ENCODE data around the gene BABAM2.

The BABAM2 gene

GRCh38 chr2:28153851-28154250 lies 263.3 kb downstream of the BABAM2 start:
- no peak for DNase-seq (ENCODE audit: low read depth in 1 of 2, low spot score in 1 of 2)

GRCh38 chr2:28155086-28155485 lies 264.6 kb downstream of the BABAM2 start:
- DNase-seq (ENCODE audit: low read depth in 1 of 2, low spot score in 1 of 2) = no peak

- no peak for DNase-seq (ENCODE audit: low read depth in 1 of 2, low spot score in 1 of 2)
Measured at GRCh38 chr2:28155627-28156026, 265.1 kb downstream of the BABAM2 start.

- no peak for DNase-seq (ENCODE audit: low read depth in 1 of 2, low spot score in 1 of 2)
Measured at GRCh38 chr2:28158791-28159190, 268.3 kb downstream of the BABAM2 start.

GRCh38 chr2:28160986-28161425 lies 270.5 kb downstream of the BABAM2 start:
- DNase-seq (ENCODE audit: low read depth in 1 of 2, low spot score in 1 of 2) = no peak

GRCh38 chr2:28161466-28161865 lies 270.9 kb downstream of the BABAM2 start:
- DNase-seq (ENCODE audit: low read depth in 1 of 2, low spot score in 1 of 2) = no peak

GRCh38 chr2:28162564-28162963 lies 272.0 kb downstream of the BABAM2 start:
- no peak for DNase-seq (ENCODE audit: low read depth in 1 of 2, low spot score in 1 of 2)

GRCh38 chr2:28163028-28163427 lies 272.5 kb downstream of the BABAM2 start:
- no peak for DNase-seq (ENCODE audit: low read depth in 1 of 2, low spot score in 1 of 2)

- DNase-seq (ENCODE audit: low read depth in 1 of 2, low spot score in 1 of 2) = no peak
Measured at GRCh38 chr2:28163627-28164279, 273.2 kb downstream of the BABAM2 start.

GRCh38 chr2:28164280-28164801 lies 273.8 kb downstream of the BABAM2 start:
- DNase-seq (ENCODE audit: low read depth in 1 of 2, low spot score in 1 of 2) = no peak

GRCh38 chr2:28165087-28165635 lies 274.6 kb downstream of the BABAM2 start:
- DNase-seq (ENCODE audit: low read depth in 1 of 2, low spot score in 1 of 2) = no peak

- DNase-seq (ENCODE audit: low read depth in 1 of 2, low spot score in 1 of 2) = no peak
Measured at GRCh38 chr2:28166956-28167355, 276.4 kb downstream of the BABAM2 start.

GRCh38 chr2:28168376-28168775 lies 277.8 kb downstream of the BABAM2 start:
- DNase-seq (ENCODE audit: low read depth in 1 of 2, low spot score in 1 of 2) = no peak

GRCh38 chr2:28169492-28169891 lies 279.0 kb downstream of the BABAM2 start:
- no peak for DNase-seq (ENCODE audit: low read depth in 1 of 2, low spot score in 1 of 2)

GRCh38 chr2:28172114-28172898 lies 281.8 kb downstream of the BABAM2 start:
- no peak for DNase-seq (ENCODE audit: low read depth in 1 of 2, low spot score in 1 of 2)

- DNase-seq (ENCODE audit: low read depth in 1 of 2, low spot score in 1 of 2) = no peak
Measured at GRCh38 chr2:28173377-28173776, 282.8 kb downstream of the BABAM2 start.

- DNase-seq (ENCODE audit: low read depth in 1 of 2, low spot score in 1 of 2) = no peak
Measured at GRCh38 chr2:28174211-28174610, 283.7 kb downstream of the BABAM2 start.

- no peak for DNase-seq (ENCODE audit: low read depth in 1 of 2, low spot score in 1 of 2)
Measured at GRCh38 chr2:28175028-28175427, 284.5 kb downstream of the BABAM2 start.

GRCh38 chr2:28178946-28179345 lies 288.4 kb downstream of the BABAM2 start:
- no peak for DNase-seq (ENCODE audit: low read depth in 1 of 2, low spot score in 1 of 2)

GRCh38 chr2:28181801-28182200 lies 291.3 kb downstream of the BABAM2 start:
- DNase-seq (ENCODE audit: low read depth in 1 of 2, low spot score in 1 of 2) = no peak

GRCh38 chr2:28182348-28182747 lies 291.8 kb downstream of the BABAM2 start:
- no peak for DNase-seq (ENCODE audit: low read depth in 1 of 2, low spot score in 1 of 2)

- DNase-seq (ENCODE audit: low read depth in 1 of 2, low spot score in 1 of 2) = no peak
Measured at GRCh38 chr2:28185153-28185552, 294.6 kb downstream of the BABAM2 start.
